ENCODE data around the gene MRPL2.

MRPL2 gene

GRCh38 chr6:43020052-43020705 is 39.1 kb downstream of the MRPL2 start:
- Histone ChIP-seq H3K4ac (ENCODE audit: low read depth in 1 of 2, low read length in 2 of 2) (no peak overlapping the region), H3K18ac (ENCODE audit: low read depth in 1 of 2, low read length in 2 of 2) (no peak overlapping the region), H3K9me3 (ENCODE audit: control insufficient read depth, low read length) (no peaks in the 10 kb centered on the region), H3K4me1 (ENCODE audit: control insufficient read depth, insufficient read depth, low read depth, low read length) (peaks cover 34% of the 10 kb centered on the region), H3K4me3 (ENCODE audit: insufficient read depth in 1 of 2, low read depth in 1 of 2, low read length in 2 of 2) (no peak overlapping the region), H3K27ac (ENCODE audit: low read length, poor library complexity, severe bottlenecking) (no peak overlapping the region), H2AK5ac (ENCODE audit: low read length, severe bottlenecking) (no peak overlapping the region), H2BK12ac (ENCODE audit: low read length in 2 of 2) (no peak overlapping the region), H3K79me1 (replicated peaks; ENCODE audit: low read length, poor library complexity, severe bottlenecking) (peaks cover 24% of the 10 kb centered on the region), H3K23ac (ENCODE audit: low read length in 2 of 2) (no peak overlapping the region), H4K8ac (ENCODE audit: low read length) (no peak overlapping the region), H2BK120ac (ENCODE audit: low read depth, low read length) (no peak overlapping the region), H3K9ac (ENCODE audit: low read length) (peak overlapping the region; percentile 98), H2AFZ (ENCODE audit: low read depth, low read length) (no peak overlapping the region), H3K27me3 (ENCODE audit: control insufficient read depth in 1 of 2, insufficient read depth in 1 of 2, low read length in 2 of 2) (no peaks in the 10 kb centered on the region), H3K36me3 (ENCODE audit: control insufficient read depth in 1 of 2, insufficient read depth in 2 of 2, low read depth in 1 of 2, low read length in 2 of 2) (peaks cover 57 to 66% of the 10 kb centered on the region in 2 experiments), H4K91ac (ENCODE audit: low read length) (no peak overlapping the region), H2BK15ac (ENCODE audit: low read depth, poor library complexity, severe bottlenecking) (no peak overlapping the region), H3K4me2 (ENCODE audit: low read length, poor library complexity, severe bottlenecking) (no peak overlapping the region), H2BK5ac (ENCODE audit: low read depth, low read length, poor library complexity, severe bottlenecking) (no peak overlapping the region), H3K14ac (ENCODE audit: low read length in 2 of 2) (no peak overlapping the region)
- 100% methylated on average over 2 of the region's 3 CpGs for WGBS
- DNase-seq, result no peak

GRCh38 chr6:43019152-43019551 is 40.1 kb downstream of the MRPL2 start:
- H3K18ac ChIP-seq (ENCODE audit: low read depth in 1 of 2, low read length in 2 of 2), result no peak overlapping the region
- no peak overlapping the region for H3K14ac ChIP-seq (ENCODE audit: low read length in 2 of 2)
- peaks cover 49 to 56% of the 10 kb centered on the region in 2 experiments for H3K36me3 ChIP-seq (ENCODE audit: control insufficient read depth in 1 of 2, insufficient read depth in 2 of 2, low read depth in 1 of 2, low read length in 2 of 2)
- peaks cover 34% of the 10 kb centered on the region for H3K4me1 ChIP-seq (ENCODE audit: control insufficient read depth, insufficient read depth, low read depth, low read length)
- H3K4me2 ChIP-seq (ENCODE audit: low read length, poor library complexity, severe bottlenecking), result no peak overlapping the region
- no peak overlapping the region for H3K27ac ChIP-seq (ENCODE audit: low read length, poor library complexity, severe bottlenecking)
- 100% methylated on average over 2 of the region's 2 CpGs for WGBS
- H2AK5ac ChIP-seq (ENCODE audit: low read length, severe bottlenecking), result no peak overlapping the region
- no peak overlapping the region for H3K23ac ChIP-seq (ENCODE audit: low read length in 2 of 2)
- H2BK120ac ChIP-seq (ENCODE audit: low read depth, low read length), result no peak overlapping the region
- H4K91ac ChIP-seq (ENCODE audit: low read length), result no peak overlapping the region
- H3K4me3 ChIP-seq (ENCODE audit: insufficient read depth in 1 of 2, low read depth in 1 of 2, low read length in 2 of 2), result no peak overlapping the region
- no peak overlapping the region for H2BK12ac ChIP-seq (ENCODE audit: low read length in 2 of 2)
- DNase-seq, result no peak
- no peak overlapping the region for H4K8ac ChIP-seq (ENCODE audit: low read length)
- no peaks in the 10 kb centered on the region for H3K27me3 ChIP-seq (ENCODE audit: control insufficient read depth in 1 of 2, insufficient read depth in 1 of 2, low read length in 2 of 2)
- no peak overlapping the region for H3K4ac ChIP-seq (ENCODE audit: low read depth in 1 of 2, low read length in 2 of 2)
- peak overlapping the region; percentile 98 for H3K9ac ChIP-seq (ENCODE audit: low read length)
- no peak overlapping the region for H2AFZ ChIP-seq (ENCODE audit: low read depth, low read length)
- no peak overlapping the region for H2BK5ac ChIP-seq (ENCODE audit: low read depth, low read length, poor library complexity, severe bottlenecking)
- no peak overlapping the region for H2BK15ac ChIP-seq (ENCODE audit: low read depth, poor library complexity, severe bottlenecking)
- no peaks in the 10 kb centered on the region for H3K9me3 ChIP-seq (ENCODE audit: control insufficient read depth, low read length)
- H3K79me1 ChIP-seq (replicated peaks; ENCODE audit: low read length, poor library complexity, severe bottlenecking), result peaks cover 21% of the 10 kb centered on the region

GRCh38 chr6:43016943-43017334 is 42.3 kb downstream of the MRPL2 start:
- WGBS, result 97% methylated on average over 12 of the region's 12 CpGs
- H2BK5ac ChIP-seq (ENCODE audit: low read depth, low read length, poor library complexity, severe bottlenecking), result no peak overlapping the region
- peak overlapping the region in 1 of 2 experiments; percentile 58 for H3K4me3 ChIP-seq (ENCODE audit: insufficient read depth in 1 of 2, low read depth in 1 of 2, low read length in 2 of 2)
- no peak overlapping the region for H3K18ac ChIP-seq (ENCODE audit: low read depth in 1 of 2, low read length in 2 of 2)
- H3K14ac ChIP-seq (ENCODE audit: low read length in 2 of 2), result no peak overlapping the region
- H2BK15ac ChIP-seq (ENCODE audit: low read depth, poor library complexity, severe bottlenecking), result no peak overlapping the region
- H3K36me3 ChIP-seq (ENCODE audit: control insufficient read depth in 1 of 2, insufficient read depth in 2 of 2, low read depth in 1 of 2, low read length in 2 of 2), result peaks cover 49 to 54% of the 10 kb centered on the region in 2 experiments
- H3K79me1 ChIP-seq (replicated peaks; ENCODE audit: low read length, poor library complexity, severe bottlenecking), result peaks cover 24% of the 10 kb centered on the region
- no peak overlapping the region for H2BK120ac ChIP-seq (ENCODE audit: low read depth, low read length)
- no peak overlapping the region for H2AFZ ChIP-seq (ENCODE audit: low read depth, low read length)
- no peak overlapping the region for H2BK12ac ChIP-seq (ENCODE audit: low read length in 2 of 2)
- H4K91ac ChIP-seq (ENCODE audit: low read length), result peak overlapping the region; percentile 28
- no peak overlapping the region for H3K4me2 ChIP-seq (ENCODE audit: low read length, poor library complexity, severe bottlenecking)
- peak overlapping the region in 1 of 2 experiments; percentile 6 for H3K4ac ChIP-seq (ENCODE audit: low read depth in 1 of 2, low read length in 2 of 2)
- peaks cover 37% of the 10 kb centered on the region for H3K4me1 ChIP-seq (ENCODE audit: control insufficient read depth, insufficient read depth, low read depth, low read length)
- no peaks in the 10 kb centered on the region for H3K27me3 ChIP-seq (ENCODE audit: control insufficient read depth in 1 of 2, insufficient read depth in 1 of 2, low read length in 2 of 2)
- H3K27ac ChIP-seq (ENCODE audit: low read length, poor library complexity, severe bottlenecking), result no peak overlapping the region
- H4K8ac ChIP-seq (ENCODE audit: low read length), result peak overlapping the region; percentile 32
- no peak overlapping the region for H2AK5ac ChIP-seq (ENCODE audit: low read length, severe bottlenecking)
- H3K9me3 ChIP-seq (ENCODE audit: control insufficient read depth, low read length), result no peaks in the 10 kb centered on the region
- H3K23ac ChIP-seq (ENCODE audit: low read length in 2 of 2), result no peak overlapping the region
- H3K9ac ChIP-seq (ENCODE audit: low read length), result peak overlapping the region; percentile 60
- DNase-seq, result no peak

- H3K23ac ChIP-seq (ENCODE audit: low read length in 2 of 2), result peak overlapping the region in 1 of 2 experiments; percentile 23
- H3K18ac ChIP-seq (ENCODE audit: low read depth in 1 of 2, low read length in 2 of 2), result no peak overlapping the region
- H2BK5ac ChIP-seq (ENCODE audit: low read depth, low read length, poor library complexity, severe bottlenecking), result no peak overlapping the region
- no peak overlapping the region for H3K4me2 ChIP-seq (ENCODE audit: low read length, poor library complexity, severe bottlenecking)
- no peak overlapping the region for H2BK120ac ChIP-seq (ENCODE audit: low read depth, low read length)
- H3K9me3 ChIP-seq (ENCODE audit: control insufficient read depth, low read length), result no peaks in the 10 kb centered on the region
- no peak overlapping the region for H4K8ac ChIP-seq (ENCODE audit: low read length)
- WGBS, result 89% methylated on average over 6 of the region's 7 CpGs
- peak overlapping the region in 1 of 2 experiments; percentile 58 for H3K4me3 ChIP-seq (ENCODE audit: insufficient read depth in 1 of 2, low read depth in 1 of 2, low read length in 2 of 2)
- H4K91ac ChIP-seq (ENCODE audit: low read length), result peak overlapping the region; percentile 28
- H2BK12ac ChIP-seq (ENCODE audit: low read length in 2 of 2), result no peak overlapping the region
- peak overlapping the region; percentile 60 for H3K9ac ChIP-seq (ENCODE audit: low read length)
- peaks cover 38% of the 10 kb centered on the region for H3K4me1 ChIP-seq (ENCODE audit: control insufficient read depth, insufficient read depth, low read depth, low read length)
- DNase-seq, result no peak
- no peak overlapping the region for H2AK5ac ChIP-seq (ENCODE audit: low read length, severe bottlenecking)
- H2AFZ ChIP-seq (ENCODE audit: low read depth, low read length), result no peak overlapping the region
- H3K27me3 ChIP-seq (ENCODE audit: control insufficient read depth in 1 of 2, insufficient read depth in 1 of 2, low read length in 2 of 2), result no peaks in the 10 kb centered on the region
- peaks cover 28% of the 10 kb centered on the region for H3K79me1 ChIP-seq (replicated peaks; ENCODE audit: low read length, poor library complexity, severe bottlenecking)
- H3K27ac ChIP-seq (ENCODE audit: low read length, poor library complexity, severe bottlenecking), result no peak overlapping the region
- H2BK15ac ChIP-seq (ENCODE audit: low read depth, poor library complexity, severe bottlenecking), result no peak overlapping the region
- H3K4ac ChIP-seq (ENCODE audit: low read depth in 1 of 2, low read length in 2 of 2), result no peak overlapping the region
- peaks cover 54 to 60% of the 10 kb centered on the region in 2 experiments for H3K36me3 ChIP-seq (ENCODE audit: control insufficient read depth in 1 of 2, insufficient read depth in 2 of 2, low read depth in 1 of 2, low read length in 2 of 2)
- H3K14ac ChIP-seq (ENCODE audit: low read length in 2 of 2), result no peak overlapping the region
Measured at GRCh38 chr6:43016176-43016942, 42.9 kb downstream of the MRPL2 start.

Data from mesenchymal stem cell (in vitro differentiated cells and primary cell).